Peyer's patch (tissue), 4 donors: ENCODE results near the gene SSPN. TPM values are rescaled to one million over a fixed set of nuclear protein-coding genes. Genes with fewer than 3 reads are reported as not detected.

ENCODE experiments used
- DNase-seq, 3 donors: peaks; one replicate each; pipeline ENCODE4 v3.0.0-alpha.2; 2017 to 2019
- H3K27ac ChIP-seq, 4 donors: fragments of 200-600 bp; sonication (generic); one replicate each; pipeline ENCODE4 v1.5.1; 2016 to 2019
- H3K27me3 ChIP-seq, 2 donors: fragments of 200-600 bp; sonication (generic); one replicate each; pipeline ENCODE4 v1.5.1; 2019
- H3K36me3 ChIP-seq, 3 donors: fragments of 200-600 bp; sonication (generic); one replicate each; pipeline ENCODE4 v1.5.1; 2016 to 2019
- H3K4me1 ChIP-seq, 4 donors: fragments of 200-600 bp; sonication (generic); one replicate each; pipeline ENCODE4 v1.5.1; 2016 to 2019
- H3K4me3 ChIP-seq, 4 donors: fragments of 200-600 bp; sonication (generic); 1 replicate in 3 of 4; 2 replicates in 1 of 4; pipeline ENCODE4 v1.5.1; 2016 to 2019; ENCODE audit warnings: mild to moderate bottlenecking in 1 of 4
- H3K9me3 ChIP-seq, 4 donors: fragments of 200-600 bp; sonication (generic); one replicate each; pipeline ENCODE4 v1.5.1; 2016 to 2019; ENCODE audit warnings: mild to moderate bottlenecking in 1 of 4
- CTCF ChIP-seq, 6 experiments: fragments of 450-650 bp in 4 of 6; fragments of 200-600 bp in 2 of 6; sonication (generic) in 1 of 6; IDR thresholded peaks; one replicate each; pipeline ENCODE4 v1.5.1; 2017 to 2019; ENCODE audit warnings: antibody characterized with exemption in 6 of 6, mild to moderate bottlenecking in 3 of 6, moderate library complexity in 1 of 6
- POLR2A ChIP-seq, 2 donors: fragments of 450-650 bp; IDR thresholded peaks; one replicate each; pipeline ENCODE4 v1.5.1; 2017; ENCODE audit warnings: antibody characterized with exemption in 2 of 2, mild to moderate bottlenecking in 2 of 2, moderate library complexity in 2 of 2
- total RNA-seq, 4 donors: library from RNA; depleted of rRNA; stranded (reverse); fragments of >200 nt; gene quantifications; one replicate each; pipeline ENCODE4 v1.1.0, GENCODE V29; 2016

Gene SSPN
- total RNA-seq, 4 donors from 2014 or later = 3.0 to 10.9 (median 6.5) TPM

GRCh38 chr12:26187014-26187798 lies 8.2 kb upstream of the SSPN start:
- DNase-seq = no peak
- Histone ChIP-seq H3K4me1 (no peaks in the 10 kb centered on the region), H3K36me3 (no peaks in the 10 kb centered on the region), H3K27ac (no peak overlapping the region), H3K9me3 (no peaks in the 10 kb centered on the region), H3K4me3 (no peak overlapping the region), H3K27me3 (no peaks in the 10 kb centered on the region)
- TF ChIP-seq POLR2A (IDR thresholded peaks at IDR 0.05) (no peak), CTCF (IDR thresholded peaks at IDR 0.05) (no peak)

- H3K27ac ChIP-seq = no peak overlapping the region
- no peak for TF ChIP-seq POLR2A (IDR thresholded peaks at IDR 0.05)
- TF ChIP-seq CTCF (IDR thresholded peaks at IDR 0.05) = no peak
- no peak for DNase-seq
- H3K4me1 ChIP-seq = no peaks in the 10 kb centered on the region
- no peak overlapping the region for H3K4me3 ChIP-seq
- no peaks in the 10 kb centered on the region for H3K9me3 ChIP-seq
- no peaks in the 10 kb centered on the region for H3K36me3 ChIP-seq
- no peaks in the 10 kb centered on the region for H3K27me3 ChIP-seq
These were observed 7.2 kb upstream of the SSPN start for GRCh38 chr12:26188127-26188526.

GRCh38 chr12:26188641-26189040 lies 6.7 kb upstream of the SSPN start:
- H3K9me3 ChIP-seq = no peaks in the 10 kb centered on the region
- DNase-seq = no peak
- H3K27ac ChIP-seq = no peak overlapping the region
- no peaks in the 10 kb centered on the region for H3K4me1 ChIP-seq
- no peaks in the 10 kb centered on the region for H3K36me3 ChIP-seq
- no peaks in the 10 kb centered on the region for H3K27me3 ChIP-seq
- no peak overlapping the region for H3K4me3 ChIP-seq
- TF ChIP-seq POLR2A (IDR thresholded peaks at IDR 0.05) (no peak), CTCF (IDR thresholded peaks at IDR 0.05) (no peak)

GRCh38 chr12:26192142-26192541 lies 3.2 kb upstream of the SSPN start:
- TF ChIP-seq CTCF (IDR thresholded peaks at IDR 0.05) (no peak), POLR2A (IDR thresholded peaks at IDR 0.05) (no peak)
- no peak overlapping the region for H3K4me3 ChIP-seq
- no peak for DNase-seq
- no peaks in the 10 kb centered on the region for H3K9me3 ChIP-seq
- H3K27me3 ChIP-seq = no peaks in the 10 kb centered on the region
- H3K4me1 ChIP-seq = no peaks in the 10 kb centered on the region
- no peaks in the 10 kb centered on the region for H3K36me3 ChIP-seq
- no peak overlapping the region for H3K27ac ChIP-seq

- H3K9me3 ChIP-seq = no peaks in the 10 kb centered on the region
- no peak overlapping the region for H3K4me3 ChIP-seq
- TF ChIP-seq CTCF (IDR thresholded peaks at IDR 0.05) (no peak), POLR2A (IDR thresholded peaks at IDR 0.05) (no peak)
- no peak for DNase-seq
- H3K36me3 ChIP-seq = no peaks in the 10 kb centered on the region
- peaks cover 0 to 4% (median 0%) of the 10 kb centered on the region in 4 donors for H3K4me1 ChIP-seq
- H3K27me3 ChIP-seq = no peaks in the 10 kb centered on the region
- H3K27ac ChIP-seq = no peak overlapping the region
These were observed 1.8 kb upstream of the SSPN start for GRCh38 chr12:26193539-26193938.
